Mononuclear cell (primary cell): Measurements from ENCODE around the gene CLVS2. TPM values are rescaled to one million over a fixed set of nuclear protein-coding genes. Genes with fewer than 3 reads are reported as not detected.

Experiments
- H3K27me3 ChIP-seq: 2 replicates; pipeline ENCODE4 v1.6.0; 2011; ENCODE audit warnings: low read length, control low read depth; ENCODE audit not compliant: insufficient read depth
- H3K4me1 ChIP-seq: 2 replicates; pipeline ENCODE4 v1.5.1; 2011; ENCODE audit warnings: mild to moderate bottlenecking, low read length, control low read depth; ENCODE audit not compliant: insufficient read depth
- H3K4me3 ChIP-seq: 2 replicates; pipeline ENCODE4 v1.5.1; 2011; ENCODE audit warnings: mild to moderate bottlenecking, low read length, moderate library complexity
- H3K9me3 ChIP-seq: 2 replicates; pipeline ENCODE4 v1.5.1; 2011; ENCODE audit warnings: low read depth, mild to moderate bottlenecking, control low read depth, low read length
- total RNA-seq: library from RNA; depleted of rRNA; stranded (reverse); fragments of >200 nt; gene quantifications from one replicate; pipeline ENCODE4 v1.2.3, GENCODE V29; 2012

CLVS2 gene
- total RNA-seq, 1 donor = under 0.01 TPM

DNA sequence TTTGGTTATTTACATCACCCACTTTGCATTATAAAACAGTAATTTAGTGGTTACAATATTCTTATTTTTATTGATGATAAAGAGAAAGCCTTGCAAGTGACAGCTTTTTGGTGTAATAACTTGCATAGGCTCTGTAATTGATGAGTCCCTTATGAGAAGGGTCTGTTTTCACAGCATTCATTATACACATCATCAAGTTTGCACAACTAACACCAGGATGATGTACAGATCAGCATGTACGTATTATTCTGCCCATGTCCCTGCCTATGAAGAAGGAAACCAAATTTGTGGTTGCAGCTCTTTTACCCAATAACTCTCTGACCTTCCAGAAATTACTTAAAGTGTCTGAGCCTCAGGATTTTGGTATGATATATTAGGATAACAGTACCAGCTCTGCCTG is 59.2 kb downstream of the CLVS2 start:
- no peaks in the 10 kb centered on the region for H3K4me1 ChIP-seq
- H3K4me3 ChIP-seq = no peak overlapping the region
- no peaks in the 10 kb centered on the region for H3K9me3 ChIP-seq
- no peaks in the 10 kb centered on the region for H3K27me3 ChIP-seq

DNA sequence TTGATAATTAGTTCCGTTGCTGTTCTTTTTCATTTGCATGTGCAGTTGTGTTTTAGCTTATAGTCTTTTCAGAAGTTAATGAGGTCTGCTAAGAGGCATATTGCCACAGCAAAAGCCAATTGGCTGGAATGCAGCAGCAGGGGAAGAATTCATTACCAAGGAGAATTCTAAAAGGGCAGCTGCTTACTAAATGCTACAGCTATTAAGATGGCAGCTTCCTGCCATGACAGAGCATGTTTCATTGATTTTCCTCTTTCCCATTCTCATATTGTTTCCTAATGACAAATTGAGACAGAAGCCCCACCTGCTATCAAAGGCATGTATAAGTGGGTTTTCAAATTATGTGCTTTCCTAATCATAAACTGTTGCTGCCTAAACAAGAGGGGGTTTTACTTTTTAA is 66.6 kb downstream of the CLVS2 start:
- Histone ChIP-seq H3K4me1 (no peaks in the 10 kb centered on the region), H3K4me3 (no peak overlapping the region), H3K9me3 (no peaks in the 10 kb centered on the region), H3K27me3 (no peaks in the 10 kb centered on the region)

DNA sequence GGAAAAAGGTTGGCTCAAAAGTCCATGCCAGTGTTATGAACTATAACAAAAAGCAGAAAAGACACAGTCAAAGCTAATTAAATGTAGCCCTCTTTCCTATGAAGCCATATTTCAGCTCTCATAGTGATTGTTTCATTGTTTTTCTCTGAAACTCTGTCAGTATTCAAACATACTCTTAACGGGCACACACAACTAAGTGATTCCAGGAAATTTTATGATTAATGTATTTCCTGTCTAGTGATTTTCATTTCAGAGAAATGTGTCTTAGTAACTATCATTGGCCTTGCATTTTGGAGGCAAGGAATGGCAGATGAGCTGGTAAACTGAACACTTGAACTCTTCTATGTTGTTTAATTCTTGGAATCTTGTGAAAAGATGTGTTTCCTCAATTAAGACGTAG is 68.0 kb downstream of the CLVS2 start:
- H3K4me1 ChIP-seq = no peaks in the 10 kb centered on the region

DNA sequence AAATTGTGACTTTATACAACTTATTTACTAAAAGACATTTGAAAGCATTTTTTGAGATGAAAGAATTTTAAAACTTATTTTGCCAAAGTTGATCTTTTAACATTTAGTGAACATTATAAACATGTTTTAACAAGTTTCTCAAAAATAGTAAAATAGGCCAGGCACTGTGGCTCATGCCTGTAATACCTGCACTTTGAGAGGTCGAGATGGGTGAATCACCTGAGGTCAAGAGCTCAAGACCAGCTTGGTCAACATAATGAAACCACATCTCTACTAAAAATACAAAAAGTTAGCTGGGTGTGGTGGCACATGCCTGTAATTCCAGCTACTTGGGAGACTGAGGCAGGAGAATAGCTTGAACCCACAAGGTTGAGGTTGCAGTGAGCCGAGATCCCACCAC is 78.6 kb downstream of the CLVS2 start:
- Histone ChIP-seq H3K4me3 (no peak overlapping the region), H3K9me3 (no peaks in the 10 kb centered on the region), H3K4me1 (no peaks in the 10 kb centered on the region), H3K27me3 (no peaks in the 10 kb centered on the region)

More for the DNA sequence above, 68.0 kb downstream of the CLVS2 start:
- no peaks in the 10 kb centered on the region for H3K9me3 ChIP-seq
- no peaks in the 10 kb centered on the region for H3K27me3 ChIP-seq
- no peak overlapping the region for H3K4me3 ChIP-seq

DNA sequence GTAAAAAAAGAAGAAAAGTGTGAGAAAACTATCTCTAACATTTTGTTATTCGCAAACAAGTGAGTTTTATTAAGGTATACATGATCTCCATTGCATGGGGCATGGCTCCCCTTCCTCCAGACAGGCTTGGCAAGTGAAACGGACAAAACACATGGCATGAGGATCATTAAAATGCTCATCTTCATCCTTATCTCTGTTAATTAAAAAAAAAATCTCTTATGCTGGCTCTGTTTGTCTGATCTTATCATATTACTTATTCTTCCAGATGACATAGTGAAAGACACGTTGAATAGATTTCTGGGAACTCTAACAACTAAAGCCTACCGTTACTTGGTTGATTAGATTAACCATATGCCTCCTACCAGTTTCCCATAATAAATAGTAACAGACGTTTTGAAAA is 89.4 kb downstream of the CLVS2 start:
- H3K4me1 ChIP-seq = no peaks in the 10 kb centered on the region
- H3K9me3 ChIP-seq = no peaks in the 10 kb centered on the region
- no peak overlapping the region for H3K4me3 ChIP-seq
- no peaks in the 10 kb centered on the region for H3K27me3 ChIP-seq

DNA sequence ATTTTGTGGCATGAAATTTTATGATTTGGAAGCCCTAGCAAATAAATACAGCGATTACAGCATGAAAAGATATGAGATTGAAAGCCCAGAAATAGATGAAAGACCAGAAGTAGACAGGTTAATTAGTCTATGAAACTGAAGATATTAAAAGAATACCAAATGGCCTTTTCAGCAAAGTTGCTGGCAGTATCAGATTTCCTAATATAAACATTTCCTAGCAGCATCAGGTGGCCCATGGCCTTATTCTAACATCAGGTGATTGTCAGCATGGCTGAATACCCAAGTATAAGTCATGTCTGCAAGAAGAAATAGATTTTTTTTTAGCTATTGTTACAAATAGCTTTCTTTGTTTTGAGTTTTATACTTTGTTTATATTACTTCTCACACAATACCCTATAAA is 93.2 kb downstream of the CLVS2 start:
- H3K9me3 ChIP-seq = no peaks in the 10 kb centered on the region
- H3K4me3 ChIP-seq = no peak overlapping the region
- H3K27me3 ChIP-seq = no peaks in the 10 kb centered on the region
- no peaks in the 10 kb centered on the region for H3K4me1 ChIP-seq

DNA sequence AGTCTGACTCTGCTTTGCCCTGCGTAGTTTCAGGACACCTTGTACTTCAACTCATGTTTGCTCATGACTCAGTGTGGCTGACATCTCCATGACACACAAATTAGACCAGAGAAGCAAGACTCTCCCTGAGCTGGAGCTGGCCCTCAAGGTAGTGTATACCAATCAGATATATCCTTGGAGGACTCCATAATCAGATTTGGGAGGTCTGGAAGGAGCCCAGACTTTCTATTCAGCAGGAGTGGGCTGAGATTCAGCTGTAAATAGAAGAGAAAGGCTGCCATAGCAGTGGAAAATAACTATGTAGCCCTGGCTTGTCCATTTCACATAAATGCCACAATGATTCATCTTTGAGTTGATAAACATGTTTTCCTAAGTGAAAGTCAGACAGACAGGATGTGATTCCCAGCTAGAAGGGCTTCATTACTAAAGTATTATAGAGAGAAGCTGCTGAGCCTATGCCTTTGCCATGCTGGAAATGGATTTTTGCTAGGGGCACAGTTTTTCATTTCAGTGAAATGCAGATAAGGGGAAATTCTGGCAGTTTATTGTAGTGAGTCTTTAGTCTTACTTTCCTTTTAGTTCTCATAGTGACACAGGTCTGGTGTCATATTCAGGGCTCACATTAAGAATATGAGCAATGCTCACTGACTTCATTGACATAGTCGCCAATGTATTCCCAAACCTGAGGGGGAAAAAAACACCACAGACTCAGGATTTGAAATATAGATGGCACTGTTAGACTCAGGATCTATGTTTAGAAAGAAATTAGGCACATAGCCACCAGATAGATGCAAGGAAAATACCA is 95.3 kb downstream of the CLVS2 start:
- H3K27me3 ChIP-seq = no peaks in the 10 kb centered on the region
- no peaks in the 10 kb centered on the region for H3K9me3 ChIP-seq
- H3K4me1 ChIP-seq = no peaks in the 10 kb centered on the region
- H3K4me3 ChIP-seq = no peak overlapping the region

DNA sequence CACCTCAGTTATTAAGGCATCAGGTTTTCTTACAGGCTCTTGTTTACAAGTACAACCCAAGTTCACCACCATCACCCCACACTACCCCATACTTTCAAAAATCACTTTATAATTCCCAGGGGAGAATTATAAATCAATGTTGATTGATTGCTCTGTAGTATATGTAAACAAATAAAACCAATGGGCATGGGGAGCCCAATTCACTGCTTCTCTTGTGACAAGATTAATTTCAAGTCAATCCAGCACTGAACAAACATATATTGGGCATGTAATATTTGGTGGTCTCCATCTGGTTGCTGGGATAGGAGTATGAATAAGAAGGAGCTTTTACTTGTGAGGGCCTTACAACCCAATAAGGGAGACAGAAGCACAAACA is 95.8 kb downstream of the CLVS2 start:
- Histone ChIP-seq H3K27me3 (no peaks in the 10 kb centered on the region), H3K9me3 (no peaks in the 10 kb centered on the region), H3K4me3 (no peak overlapping the region), H3K4me1 (no peaks in the 10 kb centered on the region)

DNA sequence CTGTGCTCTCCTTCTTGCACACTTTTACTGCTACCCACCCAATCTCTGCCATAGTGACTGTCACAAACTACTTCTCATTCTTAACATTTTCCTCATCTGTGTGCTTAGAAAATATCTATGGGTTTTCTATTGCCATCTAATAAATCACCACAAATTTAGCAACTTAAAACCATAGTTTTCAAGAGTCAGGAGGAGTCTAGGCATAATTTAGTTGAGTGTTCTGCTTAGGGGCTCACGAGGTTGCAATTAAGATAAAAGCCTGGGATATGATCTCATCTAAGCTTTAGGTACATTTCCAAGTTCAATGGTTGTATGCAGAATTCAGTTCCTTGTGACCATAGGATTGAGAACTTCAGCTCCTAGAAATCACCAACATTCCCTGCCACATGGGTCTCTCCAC is 98.8 kb downstream of the CLVS2 start:
- Histone ChIP-seq H3K4me1 (no peaks in the 10 kb centered on the region), H3K27me3 (no peaks in the 10 kb centered on the region), H3K4me3 (no peak overlapping the region), H3K9me3 (no peaks in the 10 kb centered on the region)

DNA sequence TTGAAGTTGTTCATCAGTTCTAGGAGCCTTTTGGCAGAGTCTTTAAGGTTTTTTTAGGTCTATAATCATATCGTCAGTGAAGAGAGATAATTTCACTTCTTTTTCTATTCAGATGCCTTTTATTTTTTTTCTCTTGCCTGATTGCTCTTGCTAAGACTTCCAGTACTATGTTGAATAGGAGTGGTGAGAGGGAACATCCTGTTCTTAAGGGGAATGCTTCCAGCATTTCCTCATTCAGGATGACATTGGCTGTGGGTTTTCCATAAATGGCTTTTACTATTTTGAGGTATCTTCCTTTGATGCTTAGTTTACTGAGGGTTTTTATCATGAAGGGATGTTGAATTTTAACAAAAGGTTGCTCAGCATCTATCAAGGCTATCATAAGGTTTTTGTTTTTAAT is 109.5 kb downstream of the CLVS2 start:
- H3K4me1 ChIP-seq = no peaks in the 10 kb centered on the region
- H3K27me3 ChIP-seq = no peaks in the 10 kb centered on the region
- peaks cover 7% of the 10 kb centered on the region for H3K9me3 ChIP-seq
- no peak overlapping the region for H3K4me3 ChIP-seq

DNA sequence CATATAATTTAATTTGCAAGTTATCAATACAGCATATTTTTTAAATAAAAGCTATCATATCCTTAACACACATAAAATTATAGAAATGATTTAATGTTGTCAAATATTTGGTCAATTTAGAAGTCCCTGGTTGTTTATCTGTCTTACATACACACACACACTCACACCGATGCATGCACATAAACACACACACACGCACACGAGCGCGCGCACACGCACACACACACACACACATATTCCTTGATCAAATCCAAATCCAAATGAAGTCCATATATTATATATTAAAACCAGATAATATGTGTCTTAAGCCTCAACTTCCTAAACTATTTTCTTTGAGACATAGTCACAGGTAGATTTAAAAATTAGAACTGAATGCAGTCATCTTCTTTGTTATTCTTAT is 120.3 kb downstream of the CLVS2 start:
- H3K4me3 ChIP-seq = no peak overlapping the region
- no peaks in the 10 kb centered on the region for H3K27me3 ChIP-seq
- H3K4me1 ChIP-seq = no peaks in the 10 kb centered on the region
- no peaks in the 10 kb centered on the region for H3K9me3 ChIP-seq

DNA sequence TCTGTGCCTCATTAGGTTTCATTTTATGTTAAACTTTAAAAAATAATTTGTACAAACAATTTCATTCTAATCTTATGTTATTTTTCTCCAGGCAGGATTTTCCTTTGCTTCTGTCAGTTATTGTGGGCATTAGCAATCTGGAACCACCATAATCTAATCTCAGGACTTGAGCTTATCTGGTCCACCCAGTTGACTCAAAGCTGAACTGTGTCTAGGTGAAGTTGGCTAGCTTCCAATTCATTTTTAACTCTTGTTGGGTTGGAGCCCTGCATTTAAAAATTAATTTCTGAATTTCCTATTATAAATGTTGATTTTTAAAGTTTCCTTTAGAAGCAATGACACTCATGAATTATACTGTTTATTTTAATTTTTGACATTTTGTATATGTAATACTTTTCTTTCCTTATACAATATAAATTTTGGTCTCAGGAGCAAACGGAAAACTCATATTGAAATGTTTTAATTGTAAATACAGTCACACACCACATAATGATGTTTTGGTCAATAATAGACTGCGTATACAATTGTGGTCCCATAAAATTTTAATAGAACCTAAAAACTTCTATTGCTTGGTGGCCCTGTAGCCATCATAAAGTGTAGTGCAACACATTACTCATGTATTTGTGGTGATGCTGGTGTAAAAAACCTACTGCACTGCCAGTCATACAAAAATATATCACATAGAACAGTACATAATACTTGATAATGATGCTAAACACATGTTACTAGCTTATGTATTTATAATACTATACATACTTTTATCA is 121.3 kb downstream of the CLVS2 start:
- no peaks in the 10 kb centered on the region for H3K27me3 ChIP-seq
- no peaks in the 10 kb centered on the region for H3K9me3 ChIP-seq
- no peak overlapping the region for H3K4me3 ChIP-seq
- no peaks in the 10 kb centered on the region for H3K4me1 ChIP-seq

DNA sequence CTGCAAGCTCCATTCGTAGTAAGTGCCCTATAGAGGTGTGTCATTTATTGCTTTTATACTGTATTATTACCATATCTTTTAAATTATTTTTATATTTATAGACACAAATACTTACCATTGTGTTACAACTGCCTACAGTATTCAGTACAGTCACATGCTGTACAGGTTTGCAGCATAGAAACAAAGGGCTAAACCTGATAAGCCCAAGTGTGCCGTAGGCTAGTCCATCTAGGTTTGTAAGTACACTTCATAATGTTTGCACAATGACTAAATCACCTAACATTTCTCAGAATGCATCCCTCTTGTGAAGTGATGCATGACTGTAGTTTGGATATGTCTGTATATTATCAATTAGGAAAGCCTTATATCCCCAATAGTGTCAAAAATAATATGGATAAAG is 122.8 kb downstream of the CLVS2 start:
- no peaks in the 10 kb centered on the region for H3K27me3 ChIP-seq
- H3K4me1 ChIP-seq = no peaks in the 10 kb centered on the region
- H3K4me3 ChIP-seq = no peak overlapping the region
- H3K9me3 ChIP-seq = no peaks in the 10 kb centered on the region
